Astrocyte (in vitro differentiated cells and primary cell): ENCODE data around the gene MUC16. TPM values are rescaled to one million over a fixed set of nuclear protein-coding genes. Genes with fewer than 3 reads are reported as not detected.

Experiments
- DNase-seq: peaks from one replicate; pipeline ENCODE4 v3.0.0-alpha.2; 2010; ENCODE audit warnings: low read depth
- FAIRE-seq: peaks from 2 replicates; lab custom pipeline; 2011; peaks lifted over from hg19 to GRCh38; lab: Jason Lieb, UNC
- H2AFZ ChIP-seq: 2 replicates; pipeline ENCODE4 v1.6.0; 2012; ENCODE audit warnings: low read depth, low read length, inconsistent platforms
- H3K27ac ChIP-seq: 2 replicates; pipeline ENCODE4 v1.5.1; 2011; ENCODE audit warnings: low read depth, low read length, inconsistent platforms
- H3K27me3 ChIP-seq: 2 replicates; pipeline ENCODE4 v1.6.0; 2011; ENCODE audit warnings: low read length, inconsistent platforms; ENCODE audit not compliant: insufficient read depth
- H3K36me3 ChIP-seq: 2 replicates; pipeline ENCODE4 v1.5.1; 2011; ENCODE audit warnings: low read length, inconsistent platforms; ENCODE audit not compliant: insufficient read depth
- H3K4me1 ChIP-seq: 2 replicates; pipeline ENCODE4 v1.5.1; 2011; ENCODE audit warnings: low read length, inconsistent platforms; ENCODE audit not compliant: insufficient read depth
- H3K4me2 ChIP-seq: 2 replicates; pipeline ENCODE4 v1.6.0; 2012; ENCODE audit warnings: low read length, inconsistent platforms
- H3K4me3 ChIP-seq: 2 replicates; pipeline ENCODE4 v1.5.1; 2011; ENCODE audit warnings: low read depth, mild to moderate bottlenecking, low read length, inconsistent platforms; ENCODE audit not compliant: insufficient read depth
- H3K79me2 ChIP-seq: 2 replicates; pipeline ENCODE4 v1.6.0; 2012; ENCODE audit warnings: mild to moderate bottlenecking, low read length, inconsistent platforms; ENCODE audit not compliant: insufficient read depth
- H3K9ac ChIP-seq: 2 replicates; pipeline ENCODE4 v1.6.0; 2012; ENCODE audit warnings: mild to moderate bottlenecking, low read length, inconsistent platforms
- H3K9me3 ChIP-seq: 2 replicates; pipeline ENCODE4 v1.5.1; 2012; ENCODE audit warnings: low read depth, mild to moderate bottlenecking, low read length, inconsistent platforms; ENCODE audit not compliant: insufficient read depth
- H4K20me1 ChIP-seq: 2 replicates; pipeline ENCODE4 v1.6.0; 2012; ENCODE audit warnings: low read length, inconsistent platforms; ENCODE audit not compliant: insufficient read depth
- H3K27ac Mint-ChIP-seq: one replicate; pipeline ENCODE4 v1.8.0; 2021; ENCODE audit warnings: mild to moderate bottlenecking, mixed read lengths; ENCODE audit not compliant: unreplicated experiment
- H3K27me3 Mint-ChIP-seq: one replicate; pipeline ENCODE4 v1.8.0; 2021; ENCODE audit warnings: low read depth, mixed read lengths; ENCODE audit not compliant: unreplicated experiment
- H3K36me3 Mint-ChIP-seq: one replicate; pipeline ENCODE4 v1.8.0; 2021; ENCODE audit warnings: low read depth, mixed read lengths; ENCODE audit not compliant: unreplicated experiment
- H3K4me1 Mint-ChIP-seq: one replicate; pipeline ENCODE4 v1.8.0; 2021; ENCODE audit warnings: low read depth, mixed read lengths; ENCODE audit not compliant: unreplicated experiment
- H3K4me3 Mint-ChIP-seq: one replicate; pipeline ENCODE4 v1.8.0; 2021; ENCODE audit warnings: mild to moderate bottlenecking, moderate library complexity, mixed read lengths; ENCODE audit not compliant: unreplicated experiment
- H3K9me3 Mint-ChIP-seq: one replicate; pipeline ENCODE4 v1.8.0; 2021; ENCODE audit warnings: mild to moderate bottlenecking, mixed read lengths; ENCODE audit not compliant: unreplicated experiment
- EZH2 ChIP-seq: IDR thresholded peaks from 2 replicates; pipeline ENCODE4 v1.6.1; 2012; ENCODE audit warnings: mild to moderate bottlenecking, low read length, inconsistent platforms; ENCODE audit not compliant: insufficient read depth
- total RNA-seq: library from RNA; stranded (reverse); gene quantifications from 2 replicates; pipeline ENCODE4 v1.2.1, GENCODE V29; 2021
- TF ChIP-seq, protein P1 (sequence below): IDR thresholded peaks from 2 replicates; pipeline ENCODE4 v1.5.1; 2011; ENCODE audit warnings: low read depth, mild to moderate bottlenecking, inconsistent platforms, low read length, moderate library complexity; ENCODE audit not compliant: insufficient read depth

MUC16 gene
- total RNA-seq, 1 donor from 2014 or later, result not detected

DNA sequence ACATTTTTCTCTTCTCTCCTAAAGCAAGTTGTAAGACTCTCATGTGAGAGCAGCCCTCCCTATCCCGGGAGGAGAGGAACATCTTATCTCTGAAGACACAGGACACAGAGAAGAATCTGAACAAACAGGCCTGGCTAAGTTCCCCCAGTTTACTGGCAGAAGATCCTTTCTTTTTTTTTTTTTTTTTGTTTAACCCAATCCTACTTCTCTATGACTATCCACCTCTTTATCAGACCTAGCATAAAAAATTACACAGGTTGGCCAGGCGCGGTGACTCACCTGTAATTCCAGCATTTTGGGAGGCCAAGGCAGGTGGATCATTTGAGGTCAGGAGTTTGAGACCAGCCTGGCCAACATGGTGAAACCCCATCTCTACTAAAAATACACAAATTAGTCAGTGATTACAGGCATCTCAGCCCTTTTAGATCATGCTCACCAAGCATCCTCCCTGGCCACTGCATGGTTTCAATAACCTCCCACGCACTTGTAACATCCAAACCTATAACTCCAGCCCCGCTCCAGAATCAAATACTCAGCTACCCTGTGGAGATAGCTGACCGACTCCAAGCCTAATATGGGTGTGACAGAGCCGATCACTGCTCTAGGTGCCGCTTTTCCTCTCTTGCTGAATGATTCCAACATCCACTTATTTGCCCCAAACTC lies 27.3 kb upstream of the MUC16 start:
- no peaks in the 10 kb centered on the region for H3K27me3 ChIP-seq
- no peak overlapping the region for H3K9ac ChIP-seq
- no peak overlapping the region for H3K4me3 ChIP-seq
- peaks cover 10% of the 10 kb centered on the region for H3K9me3 Mint-ChIP-seq
- H3K36me3 Mint-ChIP-seq, result no peaks in the 10 kb centered on the region
- no peak overlapping the region for H3K4me3 Mint-ChIP-seq
- H3K27ac ChIP-seq, result no peak overlapping the region
- H4K20me1 ChIP-seq, result no peaks in the 10 kb centered on the region
- no peaks in the 10 kb centered on the region for H3K9me3 ChIP-seq
- TF ChIP-seq, protein P1, sequence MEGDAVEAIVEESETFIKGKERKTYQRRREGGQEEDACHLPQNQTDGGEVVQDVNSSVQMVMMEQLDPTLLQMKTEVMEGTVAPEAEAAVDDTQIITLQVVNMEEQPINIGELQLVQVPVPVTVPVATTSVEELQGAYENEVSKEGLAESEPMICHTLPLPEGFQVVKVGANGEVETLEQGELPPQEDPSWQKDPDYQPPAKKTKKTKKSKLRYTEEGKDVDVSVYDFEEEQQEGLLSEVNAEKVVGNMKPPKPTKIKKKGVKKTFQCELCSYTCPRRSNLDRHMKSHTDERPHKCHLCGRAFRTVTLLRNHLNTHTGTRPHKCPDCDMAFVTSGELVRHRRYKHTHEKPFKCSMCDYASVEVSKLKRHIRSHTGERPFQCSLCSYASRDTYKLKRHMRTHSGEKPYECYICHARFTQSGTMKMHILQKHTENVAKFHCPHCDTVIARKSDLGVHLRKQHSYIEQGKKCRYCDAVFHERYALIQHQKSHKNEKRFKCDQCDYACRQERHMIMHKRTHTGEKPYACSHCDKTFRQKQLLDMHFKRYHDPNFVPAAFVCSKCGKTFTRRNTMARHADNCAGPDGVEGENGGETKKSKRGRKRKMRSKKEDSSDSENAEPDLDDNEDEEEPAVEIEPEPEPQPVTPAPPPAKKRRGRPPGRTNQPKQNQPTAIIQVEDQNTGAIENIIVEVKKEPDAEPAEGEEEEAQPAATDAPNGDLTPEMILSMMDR, result no peak
- TF ChIP-seq EZH2, result no peak
- no peaks in the 10 kb centered on the region for H3K79me2 ChIP-seq
- H3K36me3 ChIP-seq, result no peaks in the 10 kb centered on the region
- H2AFZ ChIP-seq, result no peak overlapping the region
- H3K4me1 ChIP-seq, result no peaks in the 10 kb centered on the region
- no peak overlapping the region for H3K27ac Mint-ChIP-seq
- no peak overlapping the region for H3K4me2 ChIP-seq
- H3K27me3 Mint-ChIP-seq, result no peaks in the 10 kb centered on the region
- no peak for FAIRE-seq
- DNase-seq, result no peak
- no peaks in the 10 kb centered on the region for H3K4me1 Mint-ChIP-seq

DNA sequence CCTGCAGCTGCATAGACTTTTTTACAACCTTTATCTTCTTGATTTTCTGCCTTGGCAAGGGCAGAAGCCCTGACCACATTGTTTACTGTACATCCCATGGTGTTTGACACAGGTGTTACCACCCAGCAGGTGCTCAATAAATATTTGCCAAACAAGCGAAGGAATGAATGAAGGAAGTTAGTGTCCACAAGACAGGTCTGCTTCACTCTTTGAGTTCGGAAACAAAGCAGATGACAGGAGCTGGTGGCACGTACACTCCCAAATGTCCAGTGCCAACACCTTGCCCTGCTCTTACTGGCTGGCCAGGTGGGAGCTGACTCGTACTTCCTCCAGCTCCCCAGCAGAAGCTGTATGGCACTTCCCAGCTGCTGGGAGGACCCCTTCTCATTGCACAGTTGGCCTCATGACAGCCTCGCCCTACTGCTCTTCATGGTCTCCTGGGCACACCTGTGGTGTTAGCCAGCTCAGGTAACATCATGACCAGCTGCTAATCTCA lies 22.0 kb upstream of the MUC16 start:
- Mint-ChIP-seq H3K36me3 (peaks cover 2% of the 10 kb centered on the region), H3K4me1 (no peaks in the 10 kb centered on the region), H3K4me3 (no peak overlapping the region), H3K27me3 (no peaks in the 10 kb centered on the region), H3K9me3 (peaks cover 15% of the 10 kb centered on the region), H3K27ac (no peak overlapping the region)
- H3K79me2 ChIP-seq, result no peaks in the 10 kb centered on the region
- H3K27me3 ChIP-seq, result no peaks in the 10 kb centered on the region
- no peak for DNase-seq
- TF ChIP-seq, protein P1, result no peak
- TF ChIP-seq EZH2, result no peak
- H3K27ac ChIP-seq, result no peak overlapping the region
- FAIRE-seq, result no peak
- no peaks in the 10 kb centered on the region for H3K36me3 ChIP-seq
- no peak overlapping the region for H3K4me3 ChIP-seq
- H3K4me1 ChIP-seq, result no peaks in the 10 kb centered on the region
- no peaks in the 10 kb centered on the region for H3K9me3 ChIP-seq
- no peaks in the 10 kb centered on the region for H4K20me1 ChIP-seq
- no peak overlapping the region for H3K4me2 ChIP-seq
- no peak overlapping the region for H2AFZ ChIP-seq
- no peak overlapping the region for H3K9ac ChIP-seq

DNA sequence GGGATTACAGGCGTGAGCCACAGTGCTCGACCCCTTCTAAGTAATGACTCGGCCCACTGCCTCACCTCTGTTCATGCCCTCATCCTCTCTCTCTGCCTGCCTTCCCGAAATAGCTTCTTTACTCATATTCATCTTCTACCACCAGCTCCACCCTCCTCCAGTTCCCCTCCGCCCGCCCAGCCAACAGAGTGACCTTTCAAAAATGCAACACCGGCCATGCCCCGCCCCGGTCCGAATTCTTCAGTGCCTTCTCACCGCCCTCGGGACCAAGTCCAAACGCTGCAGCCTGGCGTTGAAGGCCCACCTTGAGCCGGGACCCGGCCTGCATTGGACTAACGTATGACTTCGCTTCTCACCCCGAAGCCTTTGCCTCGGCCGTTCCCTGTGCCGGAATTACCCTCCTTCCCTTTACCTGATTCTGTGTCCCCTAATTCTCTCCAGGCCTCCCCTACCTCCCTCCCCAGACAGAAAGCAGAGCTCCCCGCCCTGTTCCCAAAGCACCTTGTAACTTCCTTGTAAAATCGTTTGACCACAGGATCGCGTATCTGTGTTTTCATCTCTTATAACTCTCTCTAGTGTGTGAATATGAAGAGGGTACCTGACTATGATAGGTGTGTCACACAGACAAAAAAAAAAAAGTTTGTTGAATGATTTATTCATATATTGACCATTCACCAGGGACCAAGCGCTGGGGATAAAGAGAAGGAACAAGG lies 8.1 kb upstream of the MUC16 start:
- H3K9me3 ChIP-seq, result no peaks in the 10 kb centered on the region
- no peaks in the 10 kb centered on the region for H3K4me1 ChIP-seq
- H3K4me3 ChIP-seq, result no peak overlapping the region
- no peak overlapping the region for H3K4me2 ChIP-seq
- no peaks in the 10 kb centered on the region for H3K27me3 ChIP-seq
- TF ChIP-seq, protein P1, result no peak
- no peak for TF ChIP-seq EZH2
- Mint-ChIP-seq H3K27ac (no peak overlapping the region), H3K36me3 (no peaks in the 10 kb centered on the region), H3K9me3 (peaks cover 20% of the 10 kb centered on the region), H3K4me1 (no peaks in the 10 kb centered on the region), H3K4me3 (no peak overlapping the region), H3K27me3 (no peaks in the 10 kb centered on the region)
- no peaks in the 10 kb centered on the region for H3K36me3 ChIP-seq
- H3K9ac ChIP-seq, result no peak overlapping the region
- H3K27ac ChIP-seq, result no peak overlapping the region
- DNase-seq (peak; percentile 23), FAIRE-seq (no peak)
- no peak overlapping the region for H2AFZ ChIP-seq
- H4K20me1 ChIP-seq, result no peaks in the 10 kb centered on the region
- no peaks in the 10 kb centered on the region for H3K79me2 ChIP-seq
